HG02970 (cell line): ENCODE results near the gene GAN.
"Not testable (repeated sequence)": the region's sequence is repeated elsewhere in the genome, so short reads cannot be mapped to it uniquely, and the experiment has no call there.

Experiments used
- ATAC-seq: cut with Tn5 transposase; IDR thresholded peaks from one replicate; pipeline ENCODE4 v1.9.1; 2021; ENCODE audit warnings: mild to moderate bottlenecking, moderate library complexity, moderate number of reproducible peaks; ENCODE audit not compliant: unreplicated experiment, low FRiP score

The GAN gene

GRCh38 chr16:81394966-81395655, 80.3 kb downstream of the GAN start:
- no peak for ATAC-seq

GRCh38 chr16:81397058-81397878, 82.5 kb downstream of the GAN start:
- ATAC-seq: no peak

- ATAC-seq: no peak
Observed at GRCh38 chr16:81397879-81398520, 83.2 kb downstream of the GAN start.

- no peak for ATAC-seq
Observed at GRCh38 chr16:81399909-81400308, 85.1 kb downstream of the GAN start.

GRCh38 chr16:81401035-81401950, 86.5 kb downstream of the GAN start:
- ATAC-seq: no peak

- ATAC-seq: no peak
Observed at GRCh38 chr16:81403208-81403600, 88.4 kb downstream of the GAN start.

GRCh38 chr16:81403601-81404391, 89.0 kb downstream of the GAN start:
- ATAC-seq: peak; percentile 71

- not testable (repeated sequence) for ATAC-seq
Observed at GRCh38 chr16:81405002-81405401, 90.2 kb downstream of the GAN start.

- ATAC-seq: no peak
Observed at GRCh38 chr16:81405702-81406113, 90.9 kb downstream of the GAN start.

GRCh38 chr16:81408409-81408950, 93.7 kb downstream of the GAN start:
- no peak for ATAC-seq

- ATAC-seq: no peak
Observed at GRCh38 chr16:81409016-81409556, 94.3 kb downstream of the GAN start.

GRCh38 chr16:81410643-81411293, 96.0 kb downstream of the GAN start:
- ATAC-seq: no peak

GRCh38 chr16:81413245-81413990, 98.7 kb downstream of the GAN start:
- no peak for ATAC-seq

GRCh38 chr16:81415751-81416150, 101.0 kb downstream of the GAN start:
- no peak for ATAC-seq

- ATAC-seq: no peak
Observed at GRCh38 chr16:81416749-81417148, 102.0 kb downstream of the GAN start.

- no peak for ATAC-seq
Observed at GRCh38 chr16:81417210-81417609, 102.4 kb downstream of the GAN start.

GRCh38 chr16:81419806-81420205, 105.0 kb downstream of the GAN start:
- no peak for ATAC-seq

GRCh38 chr16:81421126-81421525, 106.4 kb downstream of the GAN start:
- ATAC-seq: no peak
